Inferior parietal cortex (tissue), 1 donor: ENCODE data around the gene UST.
A peak's percentile ranks its signal among the peaks of the same experiment; 100 is the strongest.

Experiments used
- DNase-seq: peaks from one replicate; pipeline ENCODE4 v3.0.0-alpha.2; 2016; ENCODE audit errors: extremely low spot score

Gene UST

DNA sequence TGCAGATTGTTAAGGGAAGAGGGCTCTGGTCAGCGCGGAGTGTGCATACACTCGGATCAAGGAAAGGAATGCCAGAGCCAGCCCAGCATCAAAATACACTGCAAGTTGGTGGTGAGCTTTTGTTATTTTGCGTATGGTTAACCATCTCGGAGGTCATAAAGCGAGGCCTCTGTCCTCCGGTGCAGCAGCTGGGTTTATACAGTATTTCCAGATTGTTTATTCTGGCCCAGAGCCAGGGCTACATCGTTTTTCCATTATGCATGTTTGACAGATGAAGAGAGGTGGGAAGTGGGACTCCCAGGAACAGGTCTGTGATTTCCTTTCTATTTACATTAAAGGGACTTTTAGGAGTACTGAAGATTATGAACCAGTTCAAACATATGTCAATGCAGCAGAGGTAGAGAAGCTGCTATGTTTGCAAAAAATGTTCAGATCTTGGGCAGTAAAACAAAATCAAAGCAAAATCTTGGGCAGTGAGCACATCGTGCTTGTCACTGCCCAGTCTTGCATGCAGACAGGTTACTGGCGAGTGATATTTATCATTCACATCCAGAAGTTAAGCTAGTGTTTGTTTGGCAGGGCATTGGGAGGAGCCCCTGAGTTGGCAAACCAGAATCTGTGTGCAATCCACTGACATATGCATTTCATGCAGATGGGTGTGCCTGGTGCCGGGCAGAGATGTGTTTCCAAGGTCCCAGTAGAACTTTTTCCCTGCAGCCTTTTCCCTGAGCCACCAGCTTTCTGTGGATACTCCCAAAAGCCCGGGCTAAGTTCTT, 314.3 kb downstream of the UST start:
- DNase-seq, result no peak

DNA sequence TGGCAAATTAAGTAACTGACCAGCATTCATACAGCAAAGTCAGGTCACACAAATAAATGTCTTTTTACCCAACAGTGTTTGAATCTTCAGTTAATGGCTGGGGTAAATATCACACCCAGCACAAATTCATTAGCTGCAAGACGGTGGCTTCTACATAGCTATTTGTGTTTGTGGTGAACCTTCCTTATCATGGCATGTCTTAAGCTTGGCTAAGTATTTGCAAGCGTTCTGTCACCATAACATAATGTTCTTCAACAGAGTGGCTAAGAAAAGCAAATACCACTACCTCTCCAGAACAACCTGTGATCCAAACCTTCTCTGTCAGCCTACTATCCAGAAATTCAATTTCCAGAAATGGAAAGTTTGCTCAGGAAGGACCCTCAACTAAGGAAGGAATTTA, 315.1 kb downstream of the UST start:
- DNase-seq, result no peak

DNA sequence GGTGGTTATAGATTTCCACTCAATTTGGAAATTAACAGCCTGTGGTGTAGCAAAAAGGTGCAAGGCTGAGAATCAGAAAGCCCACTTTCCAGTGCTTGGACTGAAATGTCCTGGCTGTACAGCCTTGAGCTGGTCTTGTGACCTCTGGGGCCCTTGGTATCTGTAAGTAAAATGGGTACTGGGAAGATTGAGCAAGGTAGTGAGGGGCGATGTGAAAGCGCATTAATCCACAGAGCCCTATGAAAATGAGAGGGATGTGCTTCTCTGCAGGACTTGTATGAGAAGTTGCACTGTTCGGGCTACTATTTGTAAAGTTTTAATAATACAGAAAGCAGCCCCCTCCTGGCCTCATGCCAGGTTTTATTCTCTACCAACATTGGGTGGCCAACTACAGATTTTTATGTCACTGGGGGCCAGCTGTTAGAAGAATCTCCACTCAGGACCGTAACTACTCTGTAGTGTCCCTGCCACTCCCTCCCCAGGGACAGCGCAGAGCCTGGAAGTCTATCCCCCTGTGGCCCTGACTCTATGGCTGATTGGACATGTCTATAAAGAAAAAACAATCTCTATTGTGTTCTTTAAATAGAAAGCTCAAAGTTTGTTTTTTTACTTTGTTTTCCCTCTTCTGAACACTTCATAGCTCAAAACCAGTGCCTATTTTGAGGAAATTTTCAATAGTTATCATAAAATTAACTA, 316.0 kb downstream of the UST start:
- no peak for DNase-seq

DNA sequence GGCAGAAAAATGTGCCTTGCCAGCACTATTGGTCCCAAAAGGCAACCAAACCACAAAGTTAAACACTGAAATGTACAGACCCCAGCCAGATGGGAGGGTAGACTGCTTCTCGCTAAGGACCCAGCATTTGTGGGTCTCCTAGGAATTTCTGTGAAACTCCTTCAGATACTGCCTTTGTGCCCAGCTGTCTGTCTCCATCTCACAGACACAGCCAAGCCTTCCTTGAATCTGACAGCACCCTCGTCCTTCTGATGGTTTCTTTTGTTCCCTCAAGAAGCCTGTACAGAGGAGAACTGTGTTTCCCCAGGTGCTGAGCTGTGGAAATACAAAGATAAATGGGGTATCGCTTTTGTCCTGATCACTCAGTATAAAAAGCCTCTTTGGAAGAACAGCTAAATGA, 316.6 kb downstream of the UST start:
- no peak for DNase-seq

DNA sequence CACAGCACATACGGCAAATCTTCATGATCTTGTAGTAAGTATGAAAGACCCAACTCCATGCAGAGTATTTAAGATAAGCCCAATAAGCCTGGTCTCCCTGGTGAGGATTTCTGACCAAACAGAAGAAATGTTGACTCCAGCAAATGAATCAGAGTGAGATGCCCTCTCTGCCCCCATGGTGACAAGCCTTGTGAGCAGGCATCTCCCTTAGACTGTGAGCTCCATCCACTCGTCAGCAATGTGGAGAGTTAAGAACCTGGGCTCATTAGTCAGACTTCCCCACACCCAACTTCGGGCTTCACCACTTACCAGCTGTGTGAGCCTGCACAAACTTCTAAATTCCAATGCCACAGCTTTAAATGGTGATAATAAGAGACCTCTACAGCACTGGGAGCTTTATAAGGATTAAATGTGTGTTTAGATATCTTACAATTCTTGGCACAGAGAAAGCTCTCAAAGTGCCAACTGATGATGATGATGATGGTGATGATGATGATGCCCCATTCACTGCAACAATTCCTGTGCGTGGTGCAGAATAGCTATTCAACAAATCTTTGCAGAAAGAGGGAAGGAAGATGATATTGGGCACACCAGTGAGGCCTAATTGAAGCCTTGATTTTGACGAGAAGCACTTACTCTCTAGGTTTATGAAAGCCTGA, 317.3 kb downstream of the UST start:
- DNase-seq, result no peak

DNA sequence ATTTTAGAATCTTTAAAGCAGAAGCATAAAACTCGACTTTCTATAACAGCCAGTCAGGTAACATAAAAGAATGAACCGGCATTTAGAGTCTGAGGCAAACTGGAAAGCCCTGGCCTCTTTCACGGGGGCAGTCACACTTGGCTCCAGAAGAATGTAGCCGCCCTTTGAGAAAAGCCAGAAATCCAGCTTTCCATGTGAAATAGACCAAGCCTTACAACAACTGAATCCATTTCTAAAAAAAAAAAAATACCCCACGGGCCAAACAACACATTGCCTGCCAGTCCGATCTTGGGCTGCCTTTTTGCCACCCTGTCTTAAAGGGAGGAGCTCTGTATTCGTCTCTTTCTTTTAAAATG, 317.8 kb downstream of the UST start:
- DNase-seq, result no peak

DNA sequence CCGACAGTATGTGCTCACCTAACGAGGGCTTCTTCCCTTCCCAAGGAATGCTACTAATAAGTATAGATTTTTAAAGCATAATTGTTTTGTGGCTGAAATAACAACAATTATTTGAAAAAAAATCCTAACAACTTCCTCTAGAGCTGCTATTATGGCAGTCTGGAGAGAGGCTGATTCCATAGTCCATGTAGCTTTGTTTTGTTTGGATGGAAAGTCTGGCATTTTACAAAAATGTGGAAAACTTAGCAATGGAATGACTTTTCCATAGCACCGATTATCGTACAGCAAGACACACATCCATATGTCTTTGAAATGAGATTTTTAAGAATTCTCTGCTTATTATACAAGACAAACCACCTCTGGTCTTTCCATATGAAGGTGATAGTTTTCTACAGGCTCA, 318.3 kb downstream of the UST start:
- DNase-seq, result no peak

DNA sequence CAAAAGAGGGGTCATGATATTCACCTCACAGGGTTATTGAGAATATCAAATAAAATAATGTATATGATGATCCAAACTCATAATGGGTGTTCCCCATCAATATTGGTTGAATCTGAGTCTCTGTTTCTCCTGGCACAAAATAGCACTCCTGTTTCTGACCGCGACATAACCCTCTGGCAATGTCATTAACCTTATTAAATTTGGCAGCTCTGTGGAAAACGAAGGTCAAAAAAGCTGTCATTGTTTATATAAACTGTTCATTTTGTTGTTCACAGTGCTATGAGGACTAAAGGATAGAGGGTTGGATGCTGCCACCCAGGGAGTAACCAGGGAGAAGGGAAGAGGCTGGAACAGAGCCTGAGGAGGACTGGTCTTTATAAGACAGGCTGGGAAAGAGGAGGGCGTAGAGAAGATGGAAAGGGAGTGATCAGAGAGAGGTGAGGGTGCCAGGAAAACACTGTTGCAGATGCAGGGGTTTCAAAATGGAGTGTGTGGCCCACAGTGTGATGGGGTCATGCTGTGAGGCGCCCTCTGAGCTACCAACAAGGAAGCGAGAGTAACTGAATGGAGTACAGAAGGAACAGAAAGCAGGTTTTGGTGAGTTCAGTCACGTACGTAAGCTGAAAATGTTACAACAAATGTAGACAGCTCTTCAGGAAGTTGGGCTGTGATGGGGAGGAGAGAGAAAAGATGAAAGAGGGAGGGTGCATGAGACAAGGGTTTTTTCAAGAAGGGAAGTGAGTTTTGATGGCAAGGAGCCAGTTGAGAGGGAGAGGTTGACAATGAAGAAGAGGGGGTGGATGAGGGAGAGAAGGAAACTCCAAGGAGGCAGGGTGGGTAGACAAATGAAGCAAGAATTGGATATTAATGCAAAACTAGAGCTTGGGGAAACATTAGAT, 319.1 kb downstream of the UST start:
- DNase-seq, result no peak

DNA sequence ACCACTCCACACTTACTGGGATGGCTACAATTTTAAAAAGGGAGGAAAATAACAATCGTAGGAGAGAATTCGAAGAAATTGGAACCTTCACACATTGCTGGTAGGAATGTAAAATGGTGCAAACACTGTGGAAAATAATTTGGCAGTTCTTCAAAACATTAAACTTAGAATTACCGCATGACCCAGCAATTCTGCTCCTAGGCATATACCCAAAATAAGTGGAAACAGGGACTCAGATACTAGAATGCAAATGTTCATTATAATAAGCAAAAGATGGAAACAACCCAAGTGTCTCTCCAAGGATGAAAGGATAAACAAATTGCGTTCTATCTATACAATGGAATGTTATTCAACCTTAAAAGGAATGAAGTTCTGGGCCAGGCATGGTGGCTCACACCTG, 325.2 kb downstream of the UST start:
- DNase-seq, result no peak

DNA sequence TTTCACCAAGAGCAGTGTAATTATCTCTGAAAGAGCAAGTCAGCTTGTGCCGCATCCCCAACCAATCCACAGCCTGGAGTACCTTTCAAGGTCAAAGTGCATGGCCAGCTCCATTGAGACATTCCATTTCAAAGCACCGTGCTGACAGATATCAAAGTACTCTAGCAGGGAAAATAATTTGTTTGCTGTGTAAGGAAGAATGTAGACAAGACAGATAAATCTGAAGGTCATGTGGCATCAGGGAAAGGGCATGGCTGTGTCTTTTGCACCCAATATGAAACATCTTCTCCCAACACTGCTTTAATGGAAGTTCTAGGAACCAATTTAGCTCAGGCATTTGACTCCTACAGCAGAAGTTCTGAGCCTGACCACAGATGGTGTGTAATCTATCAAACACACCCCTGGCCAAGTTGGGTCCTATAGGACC, 328.0 kb downstream of the UST start:
- DNase-seq, result no peak

DNA sequence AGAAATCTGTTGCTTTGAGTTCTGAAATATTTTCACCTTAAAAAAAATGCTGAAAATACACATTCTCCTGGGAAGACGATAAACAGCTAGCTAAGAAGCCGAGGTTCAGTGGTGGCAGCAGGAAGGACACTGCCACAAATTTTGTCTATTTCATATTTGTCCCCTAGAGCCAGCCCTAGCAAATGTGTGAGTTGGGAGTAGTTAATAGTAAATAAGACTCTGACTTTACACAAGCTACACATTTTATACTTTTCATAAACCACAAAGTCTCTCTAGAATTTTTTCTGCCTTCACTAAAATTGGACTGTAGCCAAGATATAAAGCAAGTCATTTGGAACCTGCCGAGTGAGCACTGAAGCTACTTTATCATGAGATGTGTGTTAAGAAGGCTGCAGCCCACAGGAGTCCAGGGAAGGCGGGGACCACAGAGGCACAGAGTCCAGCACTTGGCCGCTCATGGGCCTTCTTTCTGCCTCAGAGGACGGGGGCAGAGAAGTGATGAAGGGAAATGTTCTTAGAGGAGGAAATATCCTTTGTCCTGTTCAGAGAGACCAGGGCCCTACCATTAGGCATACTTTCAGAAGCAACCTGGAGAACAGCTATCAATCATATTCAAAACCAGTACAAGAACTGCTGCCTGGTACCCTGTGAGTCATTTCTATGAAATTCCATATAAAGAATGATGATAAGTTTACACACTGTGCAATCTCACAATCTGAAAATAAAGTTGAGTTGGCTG, 329.0 kb downstream of the UST start:
- no peak for DNase-seq

DNA sequence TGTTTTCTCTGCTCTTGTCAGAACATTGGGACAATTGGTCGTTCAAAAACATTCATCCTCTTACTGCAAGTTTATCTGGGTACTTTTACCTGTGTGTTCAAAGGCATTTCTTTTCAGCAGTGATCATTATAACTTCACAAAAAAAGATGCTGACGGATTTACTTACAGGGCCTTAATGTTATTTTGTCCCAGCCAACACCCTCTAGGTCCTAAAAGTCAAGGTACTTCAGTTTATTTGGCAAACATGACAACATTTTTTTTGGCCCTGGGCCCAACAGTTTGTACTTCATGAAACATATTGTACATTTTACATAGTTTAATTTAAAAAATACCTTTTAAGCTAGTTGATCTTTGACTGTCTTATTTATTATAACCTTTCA, 329.5 kb downstream of the UST start:
- DNase-seq, result no peak

DNA sequence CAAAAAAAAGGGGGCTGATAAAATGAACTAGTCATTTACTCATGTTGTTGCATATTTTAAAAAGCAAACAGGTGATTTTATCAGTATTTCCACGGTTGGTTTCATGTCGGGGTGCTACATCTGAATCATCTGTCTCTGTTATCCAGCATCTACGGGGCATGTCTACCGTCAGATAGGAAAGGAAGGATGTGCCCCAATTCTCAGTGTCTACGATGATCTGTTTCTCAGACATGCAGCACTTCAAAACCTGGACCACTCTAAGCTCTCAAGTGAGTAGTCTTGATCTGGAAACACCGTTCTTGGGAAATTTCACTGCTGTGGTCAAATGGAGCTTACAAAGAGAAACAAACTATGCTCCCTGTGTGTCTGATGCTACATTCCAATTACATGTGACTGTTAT, 330.4 kb downstream of the UST start:
- DNase-seq, result no peak

DNA sequence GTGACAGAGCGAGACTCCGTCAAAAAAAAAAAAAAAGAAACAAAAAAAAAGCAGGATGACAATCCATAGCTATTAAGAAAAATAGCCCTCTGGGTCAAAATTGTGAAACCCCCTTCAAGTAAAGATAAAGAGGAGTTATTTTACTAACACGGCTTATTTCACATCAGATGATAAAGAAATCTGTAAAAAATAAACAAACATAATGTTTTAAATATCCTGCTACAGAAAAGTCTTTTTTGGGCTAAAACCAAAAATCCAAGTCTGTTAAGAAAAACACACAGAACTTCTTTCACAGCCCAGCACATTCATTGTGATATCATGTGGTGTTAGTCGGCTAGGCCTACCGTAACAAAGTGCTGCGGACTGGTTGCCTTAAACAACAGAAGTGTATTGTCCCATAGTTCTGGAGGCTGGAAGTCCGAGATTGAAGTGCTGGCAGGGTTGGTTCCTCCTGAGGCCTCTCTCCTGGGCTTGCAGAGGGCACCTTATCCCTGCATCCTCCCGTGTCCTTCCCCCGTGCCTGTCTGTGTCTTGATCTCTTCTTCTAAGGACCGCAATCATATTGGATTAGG, 331.5 kb downstream of the UST start:
- DNase-seq, result no peak

DNA sequence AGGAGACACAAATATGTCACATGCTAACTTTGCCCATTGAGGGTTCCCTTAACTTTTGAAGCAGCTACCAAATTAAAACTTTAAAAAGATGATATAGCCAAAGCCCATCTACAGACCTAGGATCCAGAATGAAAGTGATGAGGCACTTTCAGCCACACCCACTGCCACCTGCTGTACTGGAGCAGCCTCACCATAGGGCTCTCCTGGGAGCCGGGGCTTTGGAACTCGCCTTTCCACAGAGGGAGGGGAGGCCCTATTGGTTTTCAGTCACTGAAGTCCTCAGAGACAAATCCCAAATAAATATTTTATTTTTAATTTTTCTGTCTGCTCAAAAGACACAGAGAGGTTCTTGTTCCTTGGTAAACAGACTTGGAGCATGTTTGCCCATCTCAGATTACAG, 332.6 kb downstream of the UST start:
- no peak for DNase-seq

DNA sequence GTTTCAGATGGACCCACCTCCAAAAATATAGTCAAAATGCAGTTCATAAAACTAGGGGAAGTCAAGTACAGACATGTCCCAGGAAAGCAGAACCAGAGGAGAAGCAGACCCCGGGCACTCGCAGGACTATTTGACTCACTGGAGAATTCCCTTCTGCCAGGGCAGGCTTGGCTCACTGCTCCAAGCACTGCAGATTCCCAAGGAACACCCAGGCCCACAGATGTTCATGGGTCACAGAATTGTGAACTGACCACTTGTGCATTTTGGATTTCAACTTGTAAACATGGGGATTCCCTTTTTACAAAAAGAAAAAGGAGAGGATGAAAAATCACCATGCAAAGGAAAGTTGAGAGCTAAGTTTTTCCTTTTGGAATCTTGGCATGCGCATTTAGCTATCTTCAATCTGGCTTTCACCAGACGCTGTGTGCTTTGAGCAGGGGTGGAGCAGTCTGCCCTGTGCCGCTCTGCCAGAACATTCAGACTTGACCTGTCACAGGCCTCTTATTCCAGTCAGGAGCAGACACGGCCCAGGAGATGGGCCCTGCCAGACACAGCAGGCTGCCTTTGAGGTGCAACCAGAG, 333.2 kb downstream of the UST start:
- no peak for DNase-seq

DNA sequence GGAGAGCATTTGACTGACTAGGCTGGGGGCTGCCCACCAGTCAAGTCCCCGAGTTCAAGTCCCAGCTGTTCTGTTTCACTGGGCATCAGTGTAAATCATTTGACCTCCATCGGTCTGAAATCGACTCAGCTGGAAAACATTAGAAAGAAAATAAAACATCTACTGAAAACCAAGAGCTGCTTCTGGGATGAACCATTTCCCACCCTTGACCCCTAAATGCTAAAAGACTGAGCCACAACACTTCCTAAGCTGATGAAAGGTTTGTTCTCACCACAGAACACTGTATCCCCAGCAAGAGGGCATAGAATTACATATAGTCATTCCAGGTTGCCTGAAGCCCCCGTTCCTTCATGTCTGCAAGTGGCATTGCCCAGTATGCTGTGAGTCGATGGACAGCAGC, 333.7 kb downstream of the UST start:
- no peak for DNase-seq

DNA sequence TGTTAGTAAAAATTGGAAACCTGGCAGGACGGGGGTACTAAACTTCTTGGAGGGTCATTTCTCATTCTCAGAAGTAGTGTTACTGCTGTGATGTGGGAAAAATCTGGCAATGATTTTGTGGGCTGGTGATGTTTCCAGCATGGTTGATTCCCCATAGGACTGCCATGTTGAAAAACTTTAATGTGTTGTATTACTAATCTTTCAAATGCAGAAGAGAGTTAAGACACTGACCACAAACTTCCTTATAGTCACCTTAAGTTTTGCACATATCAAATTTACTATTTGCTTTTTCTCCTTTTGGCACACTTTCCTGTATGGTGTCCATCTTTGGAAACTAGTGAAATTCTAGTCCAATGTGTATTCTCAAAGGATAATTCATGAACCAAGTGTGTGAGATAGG, 334.5 kb downstream of the UST start:
- DNase-seq, result no peak

DNA sequence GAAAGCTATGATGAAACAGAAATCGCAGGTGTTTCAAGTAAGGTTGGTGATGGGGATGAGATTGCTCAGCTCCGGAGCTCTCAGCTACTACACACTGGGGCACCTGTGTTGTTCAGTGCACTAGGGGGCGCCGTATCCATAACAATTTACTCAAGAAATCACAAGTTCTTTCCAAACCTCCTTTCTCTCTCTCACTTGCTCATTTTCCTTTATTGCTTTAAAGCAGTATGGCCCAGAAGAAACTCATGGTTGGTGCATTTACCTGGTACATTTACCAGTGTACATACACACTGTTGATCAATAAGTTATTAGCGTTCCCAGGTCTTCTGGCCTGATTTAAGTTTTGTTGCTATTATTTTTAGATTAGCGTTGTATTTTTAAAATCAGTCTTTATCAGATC, 335.5 kb downstream of the UST start:
- DNase-seq, result peak; percentile 80

DNA sequence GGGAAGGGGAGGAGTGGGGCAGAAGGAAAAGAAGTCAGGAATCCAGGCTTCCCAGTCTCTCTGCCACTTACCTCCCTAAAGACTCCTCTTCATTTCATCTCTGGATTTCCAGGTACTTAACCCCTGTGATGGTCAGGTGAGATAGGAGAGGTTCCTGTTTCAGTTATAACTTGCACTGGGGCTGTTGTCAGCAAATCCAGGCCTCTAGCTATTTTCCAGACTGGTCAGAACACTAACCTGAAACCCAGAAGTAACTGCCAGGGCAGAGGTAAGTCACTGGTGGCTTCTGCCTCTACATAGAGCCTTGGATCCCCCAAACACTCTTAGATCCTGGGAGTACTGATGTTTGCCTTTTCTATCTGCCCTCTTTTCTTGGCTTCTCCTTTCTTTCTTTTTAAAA, 337.2 kb downstream of the UST start:
- DNase-seq, result no peak
